ENCODE data around the gene IER5. TPM values are rescaled to one million over a fixed set of nuclear protein-coding genes. Genes with fewer than 3 reads are reported as not detected.
A peak's percentile ranks its signal among the peaks of the same experiment; 100 is the strongest.

Gene IER5
- total RNA-seq, 4 donors from 2014 or later: 7.2 to 7.8 (median 7.6) TPM

DNA sequence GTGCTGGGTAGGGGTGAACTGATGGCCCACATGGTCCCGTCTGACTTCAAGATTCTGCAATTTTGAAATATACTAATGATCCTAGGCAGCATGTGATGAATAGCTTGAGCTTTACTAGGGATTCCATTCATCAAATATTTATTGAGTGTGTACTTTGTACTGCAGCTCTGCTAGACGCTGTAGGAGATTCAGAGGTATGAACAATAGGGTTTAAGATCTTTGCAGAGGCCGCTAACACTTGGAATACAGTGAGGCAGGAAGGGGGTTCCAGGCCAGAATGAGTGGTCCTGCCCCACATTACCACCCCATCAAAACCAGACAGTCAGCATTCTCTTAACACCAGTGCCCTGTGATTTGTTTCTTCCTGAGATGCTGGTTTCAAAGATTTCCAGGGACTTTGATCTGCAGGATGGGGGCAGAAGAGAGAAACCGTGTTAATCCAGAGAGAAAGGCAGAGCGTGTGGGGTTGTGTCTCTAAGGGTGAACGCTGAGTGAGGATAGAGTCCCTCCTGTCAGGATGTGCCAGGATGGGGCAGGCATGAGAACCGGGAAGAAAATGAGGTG, 19.9 kb downstream of the IER5 start:
- no peak for DNase-seq
- H3K4me3 ChIP-seq (replicated peaks in 1 of 3): no peak overlapping the region
- no peaks in the 10 kb centered on the region for H3K27me3 ChIP-seq
- intact Hi-C loops (cut with DNase I): no loop called here
- TF ChIP-seq, protein P1, sequence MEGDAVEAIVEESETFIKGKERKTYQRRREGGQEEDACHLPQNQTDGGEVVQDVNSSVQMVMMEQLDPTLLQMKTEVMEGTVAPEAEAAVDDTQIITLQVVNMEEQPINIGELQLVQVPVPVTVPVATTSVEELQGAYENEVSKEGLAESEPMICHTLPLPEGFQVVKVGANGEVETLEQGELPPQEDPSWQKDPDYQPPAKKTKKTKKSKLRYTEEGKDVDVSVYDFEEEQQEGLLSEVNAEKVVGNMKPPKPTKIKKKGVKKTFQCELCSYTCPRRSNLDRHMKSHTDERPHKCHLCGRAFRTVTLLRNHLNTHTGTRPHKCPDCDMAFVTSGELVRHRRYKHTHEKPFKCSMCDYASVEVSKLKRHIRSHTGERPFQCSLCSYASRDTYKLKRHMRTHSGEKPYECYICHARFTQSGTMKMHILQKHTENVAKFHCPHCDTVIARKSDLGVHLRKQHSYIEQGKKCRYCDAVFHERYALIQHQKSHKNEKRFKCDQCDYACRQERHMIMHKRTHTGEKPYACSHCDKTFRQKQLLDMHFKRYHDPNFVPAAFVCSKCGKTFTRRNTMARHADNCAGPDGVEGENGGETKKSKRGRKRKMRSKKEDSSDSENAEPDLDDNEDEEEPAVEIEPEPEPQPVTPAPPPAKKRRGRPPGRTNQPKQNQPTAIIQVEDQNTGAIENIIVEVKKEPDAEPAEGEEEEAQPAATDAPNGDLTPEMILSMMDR (IDR thresholded peaks at IDR 0.05): no peak
- no peak for TF ChIP-seq POLR2A (IDR thresholded peaks at IDR 0.05)
- 82 to 89% methylated on average over 7 of the region's 7 CpGs for WGBS, 2 donors
- no peaks in the 10 kb centered on the region for H3K36me3 ChIP-seq
- H3K4me1 ChIP-seq: peaks cover 4 to 32% of the 10 kb centered on the region in 2 donors
- H3K27ac ChIP-seq: no peak overlapping the region
- H3K9me3 ChIP-seq: no peaks in the 10 kb centered on the region

DNA sequence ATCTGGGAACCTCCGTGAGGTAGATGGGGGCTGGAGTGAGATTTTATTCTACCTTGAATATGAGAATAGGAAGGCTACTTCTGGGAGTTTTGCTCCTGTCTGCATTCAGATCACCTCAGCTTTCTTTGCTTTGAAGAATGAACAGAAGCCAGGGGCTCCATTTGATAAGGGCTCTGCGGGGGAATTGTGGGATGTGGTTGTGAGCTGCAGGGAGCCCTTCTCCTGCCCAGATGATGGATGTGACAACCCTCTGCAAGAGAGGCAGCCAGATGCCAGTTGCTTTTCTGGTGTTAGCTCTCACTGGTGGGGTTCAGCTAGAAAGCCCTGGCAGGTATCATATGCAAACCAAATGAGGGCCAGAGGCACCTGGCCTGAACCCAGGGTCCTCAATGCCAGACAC, 21.5 kb downstream of the IER5 start:
- intact Hi-C loops (cut with DNase I): no loop called here
- WGBS, 2 donors: 89 to 94% methylated on average over 2 of the region's 2 CpGs
- no peak for TF ChIP-seq POLR2A (IDR thresholded peaks at IDR 0.05)
- TF ChIP-seq, protein P1 (IDR thresholded peaks at IDR 0.05): no peak

DNA sequence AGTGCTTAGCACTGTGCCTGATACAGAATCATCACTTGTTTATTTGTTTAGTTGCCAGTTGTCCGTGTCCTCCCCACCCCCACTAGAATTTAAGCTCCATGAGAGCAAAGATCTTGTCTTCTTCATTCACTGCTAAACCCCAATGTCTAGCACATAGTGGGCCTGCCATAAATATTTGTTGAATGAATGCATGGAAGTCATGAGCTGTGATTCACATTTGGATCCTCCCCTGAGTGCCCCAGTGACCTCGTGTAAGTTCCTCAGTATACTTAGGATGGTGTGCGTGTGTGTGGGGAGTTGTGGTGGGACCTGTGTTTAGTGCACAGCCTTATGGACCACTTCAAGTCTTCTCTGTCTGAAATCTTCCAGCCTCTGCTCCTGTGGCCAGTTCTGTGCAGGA, 23.1 kb downstream of the IER5 start:
- TF ChIP-seq, protein P1 (IDR thresholded peaks at IDR 0.05): no peak
- no peak for TF ChIP-seq POLR2A (IDR thresholded peaks at IDR 0.05)

More for the DNA sequence above, 21.5 kb downstream of the IER5 start:
- no peaks in the 10 kb centered on the region for H3K36me3 ChIP-seq
- no peak overlapping the region for H3K4me3 ChIP-seq (replicated peaks in 1 of 3)
- no peak overlapping the region for H3K27ac ChIP-seq
- H3K27me3 ChIP-seq: no peaks in the 10 kb centered on the region
- DNase-seq: no peak
- H3K9me3 ChIP-seq: no peaks in the 10 kb centered on the region
- peaks cover 0 to 24% of the 10 kb centered on the region in 2 donors for H3K4me1 ChIP-seq

DNA sequence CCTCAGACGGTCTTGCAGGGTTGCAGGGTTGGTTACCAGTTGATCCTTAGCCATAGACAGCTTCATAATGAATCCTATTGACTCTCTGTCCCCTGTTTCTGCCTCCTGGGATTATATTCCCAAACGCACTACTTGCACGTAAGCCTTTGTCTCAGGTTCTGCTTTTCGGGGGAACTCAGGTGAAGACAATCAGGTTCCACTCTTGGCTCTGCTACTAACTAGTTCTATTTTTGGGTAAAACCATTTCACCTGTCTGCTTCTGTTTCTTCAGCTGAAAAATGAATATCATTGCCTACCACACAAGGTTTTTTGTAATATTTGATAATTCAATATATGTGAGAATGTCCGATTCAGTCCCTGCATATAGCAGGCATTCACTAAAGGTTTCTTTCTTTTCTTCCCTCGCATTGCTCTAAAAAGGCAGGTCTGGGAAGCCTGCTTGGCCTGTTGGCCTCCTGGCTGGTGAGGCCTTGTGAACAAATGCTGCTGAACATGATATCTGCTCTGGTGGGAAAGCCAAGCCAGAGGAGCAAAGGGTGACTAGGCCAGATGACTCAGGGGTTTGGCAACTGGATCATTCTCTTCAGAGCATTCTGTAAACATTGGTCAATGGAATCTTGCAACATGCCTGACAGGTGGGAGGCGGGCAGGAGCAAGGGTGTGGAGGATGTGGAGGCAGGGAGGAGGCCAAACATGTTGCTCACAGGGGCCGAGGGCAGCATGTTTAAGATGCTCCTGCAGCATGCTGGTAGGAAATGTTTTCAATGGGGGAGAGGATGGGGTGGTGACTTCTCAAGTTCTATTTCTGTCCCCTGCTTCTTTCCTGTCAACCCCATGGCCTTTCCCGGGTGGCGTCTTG, 23.8 kb downstream of the IER5 start:
- Histone ChIP-seq H3K4me1 (peaks cover 1 to 24% of the 10 kb centered on the region in 2 donors), H3K9me3 (no peaks in the 10 kb centered on the region), H3K27ac (peak overlapping the region in 1 of 3 donors; percentile 33), H3K27me3 (no peaks in the 10 kb centered on the region), H3K4me3 (replicated peaks in 1 of 3) (no peak overlapping the region), H3K36me3 (no peaks in the 10 kb centered on the region)
- DNase-seq: peak; percentile 34
- TF ChIP-seq POLR2A (IDR thresholded peaks at IDR 0.05): no peak
- TF ChIP-seq, protein P1 (IDR thresholded peaks at IDR 0.05): no peak
- WGBS, 2 donors: 74 to 88% methylated on average over 10 of the region's 10 CpGs
- intact Hi-C loops (cut with DNase I): no loop called here

More for the DNA sequence above, 23.1 kb downstream of the IER5 start:
- intact Hi-C loops (cut with DNase I): no loop called here
- no peaks in the 10 kb centered on the region for H3K27me3 ChIP-seq
- DNase-seq: no peak
- no peaks in the 10 kb centered on the region for H3K36me3 ChIP-seq
- H3K9me3 ChIP-seq: no peaks in the 10 kb centered on the region
- no peak overlapping the region for H3K4me3 ChIP-seq (replicated peaks in 1 of 3)
- H3K4me1 ChIP-seq: peaks cover 0 to 17% of the 10 kb centered on the region in 2 donors
- 84 to 94% methylated on average over 3 of the region's 3 CpGs for WGBS, 2 donors
- no peak overlapping the region for H3K27ac ChIP-seq

Data from thyroid gland (tissue), 4 donors.